GM19467 (cell line): ENCODE results near the gene PDK4.
"Not testable (repeated sequence)": the region's sequence is repeated elsewhere in the genome, so short reads cannot be mapped to it uniquely, and the experiment has no call there.

Experiments used
- ATAC-seq: cut with Tn5 transposase; IDR thresholded peaks from one replicate; pipeline ENCODE4 v1.9.1; 2021; ENCODE audit warnings: mild to moderate bottlenecking, moderate library complexity; ENCODE audit not compliant: unreplicated experiment

The PDK4 gene

GRCh38 chr7:95578299-95578855 is 17.9 kb downstream of the PDK4 start:
- ATAC-seq: no peak

GRCh38 chr7:95577137-95577536 is 19.2 kb downstream of the PDK4 start:
- no peak for ATAC-seq

GRCh38 chr7:95569720-95570119 is 26.6 kb downstream of the PDK4 start:
- no peak for ATAC-seq

GRCh38 chr7:95560674-95561073 is 35.6 kb downstream of the PDK4 start:
- ATAC-seq: no peak

GRCh38 chr7:95558864-95559263 is 37.5 kb downstream of the PDK4 start:
- ATAC-seq: no peak

GRCh38 chr7:95556777-95557176 is 39.5 kb downstream of the PDK4 start:
- no peak for ATAC-seq

- ATAC-seq: no peak
Measured at GRCh38 chr7:95553939-95554338, 42.4 kb downstream of the PDK4 start.

- not testable (repeated sequence) for ATAC-seq
Measured at GRCh38 chr7:95552010-95552926, 44.0 kb downstream of the PDK4 start.

- ATAC-seq: no peak
Measured at GRCh38 chr7:95550546-95550945, 45.8 kb downstream of the PDK4 start.

GRCh38 chr7:95549818-95550529 is 46.3 kb downstream of the PDK4 start:
- ATAC-seq: no peak

GRCh38 chr7:95547361-95548348 is 48.7 kb downstream of the PDK4 start:
- no peak for ATAC-seq

- no peak for ATAC-seq
Measured at GRCh38 chr7:95546647-95547046, 49.7 kb downstream of the PDK4 start.

GRCh38 chr7:95545673-95546072 is 50.6 kb downstream of the PDK4 start:
- no peak for ATAC-seq

GRCh38 chr7:95545007-95545615 is 51.2 kb downstream of the PDK4 start:
- no peak for ATAC-seq

GRCh38 chr7:95544171-95544570 is 52.1 kb downstream of the PDK4 start:
- no peak for ATAC-seq

- no peak for ATAC-seq
Measured at GRCh38 chr7:95543312-95543711, 53.0 kb downstream of the PDK4 start.

- ATAC-seq: no peak
Measured at GRCh38 chr7:95540366-95540765, 56.0 kb downstream of the PDK4 start.

- no peak for ATAC-seq
Measured at GRCh38 chr7:95539426-95539825, 56.9 kb downstream of the PDK4 start.

- ATAC-seq: no peak
Measured at GRCh38 chr7:95537468-95537867, 58.8 kb downstream of the PDK4 start.

- no peak for ATAC-seq
Measured at GRCh38 chr7:95536656-95537311, 59.5 kb downstream of the PDK4 start.
